Suprapubic skin (tissue), 3 donors: ENCODE measurements around the gene MGAT3.

Source experiments
- POLR2A ChIP-seq, 2 donors: fragments of 450-650 bp; IDR thresholded peaks; one replicate each; pipeline ENCODE4 v1.6.1; 2017; ENCODE audit warnings: antibody characterized with exemption in 2 of 2, mild to moderate bottlenecking in 2 of 2, moderate library complexity in 2 of 2
- TF ChIP-seq, protein P1 (sequence below), 2 donors: fragments of 200-600 bp in 1 of 2; fragments of 450-650 bp in 1 of 2; sonication (generic) in 1 of 2; IDR thresholded peaks; one replicate each; pipeline ENCODE4 v1.5.1; 2016 to 2019; ENCODE audit warnings: antibody characterized with exemption in 2 of 2, mild to moderate bottlenecking in 1 of 2, moderate library complexity in 1 of 2

- TF ChIP-seq, protein P1, sequence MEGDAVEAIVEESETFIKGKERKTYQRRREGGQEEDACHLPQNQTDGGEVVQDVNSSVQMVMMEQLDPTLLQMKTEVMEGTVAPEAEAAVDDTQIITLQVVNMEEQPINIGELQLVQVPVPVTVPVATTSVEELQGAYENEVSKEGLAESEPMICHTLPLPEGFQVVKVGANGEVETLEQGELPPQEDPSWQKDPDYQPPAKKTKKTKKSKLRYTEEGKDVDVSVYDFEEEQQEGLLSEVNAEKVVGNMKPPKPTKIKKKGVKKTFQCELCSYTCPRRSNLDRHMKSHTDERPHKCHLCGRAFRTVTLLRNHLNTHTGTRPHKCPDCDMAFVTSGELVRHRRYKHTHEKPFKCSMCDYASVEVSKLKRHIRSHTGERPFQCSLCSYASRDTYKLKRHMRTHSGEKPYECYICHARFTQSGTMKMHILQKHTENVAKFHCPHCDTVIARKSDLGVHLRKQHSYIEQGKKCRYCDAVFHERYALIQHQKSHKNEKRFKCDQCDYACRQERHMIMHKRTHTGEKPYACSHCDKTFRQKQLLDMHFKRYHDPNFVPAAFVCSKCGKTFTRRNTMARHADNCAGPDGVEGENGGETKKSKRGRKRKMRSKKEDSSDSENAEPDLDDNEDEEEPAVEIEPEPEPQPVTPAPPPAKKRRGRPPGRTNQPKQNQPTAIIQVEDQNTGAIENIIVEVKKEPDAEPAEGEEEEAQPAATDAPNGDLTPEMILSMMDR (IDR thresholded peaks at IDR 0.05): no peak
- no peak for TF ChIP-seq POLR2A (IDR thresholded peaks at IDR 0.05)
Observed at GRCh38 chr22:39490966-39491680, 34.3 kb downstream of the MGAT3 start.
